A204.1 (cell line): ENCODE measurements around the gene ZNFX1.

ENCODE experiments used
- FAIRE-seq: peaks from 2 replicates; lab custom pipeline; 2012; peaks lifted over from hg19 to GRCh38; lab: Jason Lieb, UNC

The ZNFX1 gene

GRCh38 chr20:49278818-49279676, 1.2 kb upstream of the ZNFX1 start:
- no peak for FAIRE-seq

GRCh38 chr20:49277786-49278035, 146 bp downstream of the ZNFX1 start:
- no peak for FAIRE-seq

- FAIRE-seq: no peak
These were observed 684 bp downstream of the ZNFX1 start for GRCh38 chr20:49276961-49277785.

DNA sequence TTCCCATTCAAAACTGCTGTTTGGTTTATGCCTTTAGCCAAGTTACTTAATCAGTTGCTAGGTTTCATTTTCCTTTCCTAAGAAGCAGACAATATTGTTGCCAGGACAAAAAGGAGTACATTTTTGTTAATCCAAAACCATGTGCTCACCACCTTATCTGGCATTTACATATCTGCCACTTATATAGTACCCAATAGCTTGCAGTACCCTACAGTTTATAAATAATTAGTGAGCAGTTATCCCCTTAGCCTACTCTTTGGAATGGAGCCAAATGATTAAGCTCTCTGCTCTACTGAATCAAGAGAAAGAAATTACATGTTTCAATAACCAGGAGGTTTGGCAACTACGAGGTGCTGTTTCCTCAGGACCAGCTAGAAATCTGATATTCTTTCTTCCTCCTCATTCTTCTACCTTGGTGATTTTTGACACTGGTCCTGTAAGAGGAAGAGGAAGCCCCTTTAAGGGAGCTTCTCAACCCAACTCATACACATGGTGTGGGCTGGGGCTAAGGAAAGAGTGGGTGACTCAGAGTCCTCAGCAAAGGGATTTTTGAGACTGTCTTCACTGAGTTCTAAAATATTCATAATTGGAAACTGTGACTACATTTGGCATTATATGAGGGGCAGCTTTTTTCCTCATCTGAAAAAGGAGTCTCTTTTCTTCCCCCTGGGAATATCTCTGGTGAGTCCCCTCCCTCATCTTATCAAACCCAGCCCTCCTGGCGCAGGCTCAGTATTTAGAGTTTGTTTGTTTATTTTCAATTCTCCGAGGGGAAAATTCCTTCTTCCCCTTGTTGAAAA, 1.5 kb downstream of the ZNFX1 start:
- no peak for FAIRE-seq

DNA sequence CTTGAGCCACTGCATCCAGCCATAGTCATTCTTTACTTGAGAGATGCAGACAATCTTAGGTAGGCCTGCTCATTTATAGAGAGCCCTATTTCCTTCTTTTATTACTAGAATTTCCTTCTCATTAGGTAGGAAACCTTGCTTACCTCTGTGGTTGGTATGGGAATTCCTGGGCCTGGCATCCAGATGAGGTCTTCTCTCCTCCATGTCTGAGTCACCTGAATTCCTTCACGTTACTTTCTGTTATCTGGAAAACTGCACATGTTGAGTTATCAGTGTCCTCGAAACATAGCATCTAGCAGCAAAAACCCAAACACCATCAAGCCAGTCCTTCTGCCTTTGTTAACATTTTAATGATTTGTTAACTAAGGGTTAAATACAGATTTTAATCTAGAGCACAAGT, 2.2 kb downstream of the ZNFX1 start:
- FAIRE-seq: no peak

DNA sequence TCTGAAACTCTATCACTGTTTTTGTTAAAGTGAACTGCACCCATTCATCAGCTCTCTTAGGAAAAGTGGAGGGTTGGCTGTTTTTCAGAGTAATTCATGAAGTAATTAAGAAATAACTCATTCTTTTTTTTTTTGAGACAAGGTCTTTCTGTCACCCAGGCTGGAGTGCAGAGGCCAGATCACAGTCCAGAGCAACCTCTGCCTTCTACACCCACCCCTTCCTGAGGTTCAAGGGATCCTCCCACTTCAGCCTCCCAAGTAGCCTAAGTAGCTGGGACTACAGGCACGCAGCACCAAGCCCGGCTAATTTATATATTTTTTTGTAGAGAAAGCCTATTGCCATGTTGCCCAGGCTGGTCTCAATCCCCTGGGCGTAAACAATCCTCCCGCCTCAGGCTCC, 2.6 kb downstream of the ZNFX1 start:
- no peak for FAIRE-seq

- no peak for FAIRE-seq
These were observed 4.1 kb downstream of the ZNFX1 start for GRCh38 chr20:49273696-49274277.

DNA sequence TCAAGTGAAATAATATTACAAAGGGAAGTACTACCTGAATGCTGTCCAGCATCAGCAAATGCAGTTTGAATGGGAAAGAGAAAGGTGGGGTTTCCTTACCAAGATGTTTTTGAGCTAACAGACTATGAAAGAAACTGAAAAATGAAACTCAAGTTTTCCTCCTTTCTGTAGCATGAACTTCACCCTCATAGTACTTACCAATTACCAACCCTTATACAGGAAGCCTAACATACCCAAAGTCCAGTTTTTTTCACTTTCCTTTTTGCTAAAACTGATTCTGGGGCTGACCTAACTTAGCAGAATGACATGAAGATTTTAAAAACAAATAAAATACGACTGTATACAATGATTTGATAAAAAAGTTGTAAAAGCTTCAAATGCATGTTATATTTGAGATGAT, 5.2 kb downstream of the ZNFX1 start:
- no peak for FAIRE-seq

DNA sequence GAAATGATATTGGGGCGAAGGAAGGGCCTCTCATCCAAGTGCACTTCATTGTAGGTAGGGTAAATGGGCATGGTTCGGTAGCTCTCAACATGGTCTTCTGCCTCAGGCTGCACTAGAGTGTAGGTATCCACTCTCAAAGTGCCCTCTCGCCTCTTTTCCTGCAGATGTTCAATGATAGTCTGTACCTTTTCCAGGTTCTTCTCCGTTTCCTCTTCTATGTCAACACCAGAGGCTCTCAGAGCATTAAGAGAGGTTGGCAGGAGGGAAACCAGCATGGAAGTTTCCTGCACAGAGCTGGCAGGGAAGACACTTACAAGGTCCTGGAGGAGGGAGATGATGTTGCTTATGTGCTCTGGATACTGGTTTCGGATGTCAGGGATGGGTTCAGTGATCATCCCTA, 7.1 kb downstream of the ZNFX1 start:
- FAIRE-seq: no peak

- FAIRE-seq: no peak
These were observed 7.7 kb downstream of the ZNFX1 start for GRCh38 chr20:49270177-49270576.

DNA sequence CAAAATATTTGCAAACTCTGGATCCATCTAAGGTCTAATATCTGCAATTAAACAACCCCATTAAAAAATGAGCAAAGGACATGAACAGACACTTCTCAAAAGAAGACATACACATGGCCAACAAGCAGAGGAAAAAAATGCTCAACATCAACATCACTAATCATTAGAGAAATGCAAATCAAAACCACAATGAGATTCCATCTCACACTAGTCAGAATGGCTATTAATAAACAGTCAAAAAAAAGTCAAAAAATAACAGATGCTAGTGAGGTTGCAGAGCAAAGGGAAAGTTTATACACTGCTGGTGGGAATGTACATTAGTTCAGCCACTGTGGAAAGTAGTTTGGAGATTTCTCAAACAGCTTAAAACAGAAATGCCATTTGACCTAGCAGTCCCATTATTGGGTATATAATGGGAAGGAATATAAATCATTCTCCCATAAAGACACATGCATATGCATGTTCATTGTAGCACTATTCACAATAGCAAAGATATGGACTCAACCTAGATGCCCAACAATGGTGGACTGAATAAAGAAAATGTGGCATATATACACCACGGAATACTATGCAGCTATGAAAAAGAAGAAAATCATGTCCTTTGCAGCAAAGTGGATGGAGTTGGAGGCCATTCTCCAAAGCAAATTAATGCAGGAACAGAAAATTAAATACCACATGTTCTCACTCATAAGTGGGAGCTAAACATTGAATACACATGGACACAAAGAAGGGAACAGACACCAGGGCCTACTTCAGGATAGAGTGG, 9.1 kb downstream of the ZNFX1 start:
- FAIRE-seq: no peak

GRCh38 chr20:49267327-49267726, 10.5 kb downstream of the ZNFX1 start:
- FAIRE-seq: no peak

DNA sequence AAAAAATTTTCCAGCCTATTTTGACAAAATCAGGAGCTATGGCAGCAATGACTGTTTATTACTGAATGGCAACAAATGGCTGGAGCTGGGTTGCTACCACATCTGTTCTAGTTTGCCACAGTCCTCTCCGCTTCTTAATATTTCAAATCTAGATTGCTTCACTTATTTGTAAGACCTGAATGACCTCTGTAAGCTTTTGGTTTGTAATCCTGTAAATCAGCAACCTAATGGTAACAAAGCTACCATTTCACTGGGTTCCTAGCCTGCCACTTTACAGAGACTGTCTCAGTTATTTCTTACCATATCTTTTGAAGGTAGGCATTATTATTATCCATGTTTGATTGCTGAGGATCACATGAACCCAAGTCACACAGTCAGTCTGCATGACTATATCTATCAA, 15.4 kb downstream of the ZNFX1 start:
- FAIRE-seq: no peak

DNA sequence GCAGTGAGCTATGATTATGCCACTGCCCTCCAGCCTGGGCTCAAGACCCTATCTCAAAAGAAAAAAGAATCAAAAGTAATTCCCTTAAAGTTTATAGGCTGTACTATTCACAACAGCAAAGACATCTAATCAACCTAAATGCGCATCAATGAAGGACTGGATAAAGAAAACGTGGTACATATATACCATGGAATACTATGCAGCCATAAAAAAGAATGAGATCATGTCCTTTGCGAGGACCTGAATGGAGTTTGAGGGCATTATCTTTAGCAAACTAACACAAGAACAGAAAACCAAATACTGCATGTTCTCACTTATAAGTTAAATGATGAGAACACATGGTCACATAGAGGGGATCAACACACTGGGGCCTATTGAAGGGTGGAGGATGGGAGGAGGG, 16.7 kb downstream of the ZNFX1 start:
- no peak for FAIRE-seq

DNA sequence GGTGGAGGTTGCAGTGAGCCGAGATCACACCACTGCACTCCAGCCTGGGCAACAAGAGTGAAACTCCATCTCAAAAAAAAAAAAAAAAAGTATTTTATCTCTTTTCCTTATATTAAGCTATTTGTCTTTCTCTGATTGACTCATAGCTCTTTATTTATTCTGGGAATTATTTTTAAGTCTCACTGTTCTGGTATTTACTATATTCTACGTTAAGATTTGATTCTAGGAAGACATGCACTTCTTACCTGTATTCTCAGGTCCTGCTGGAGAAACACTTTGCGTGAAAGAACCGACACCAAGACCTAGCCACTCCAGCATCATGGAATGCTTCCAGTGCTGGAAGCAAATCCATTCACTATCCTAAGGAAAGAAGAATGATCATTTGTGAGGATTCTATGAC, 17.6 kb downstream of the ZNFX1 start:
- no peak for FAIRE-seq

DNA sequence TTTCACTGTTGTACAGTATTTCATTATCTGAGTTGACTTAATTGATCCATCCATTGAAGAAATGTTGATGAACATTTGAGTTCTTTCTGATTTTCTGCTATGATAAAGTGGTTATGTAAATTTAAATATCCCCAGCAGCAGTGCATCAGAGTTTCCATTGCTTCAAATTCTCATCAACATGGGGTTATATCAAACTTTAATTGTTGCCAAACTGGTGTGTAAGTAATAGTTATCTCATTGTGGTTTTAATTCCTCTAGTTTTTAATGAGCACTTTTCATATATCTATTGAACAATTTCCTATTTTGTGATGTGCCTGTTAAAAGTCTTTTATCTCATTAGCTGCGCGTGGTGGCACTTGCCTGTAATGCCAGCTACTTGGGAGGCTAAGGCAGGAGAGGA, 18.1 kb downstream of the ZNFX1 start:
- FAIRE-seq: no peak

GRCh38 chr20:49259284-49259683, 18.6 kb downstream of the ZNFX1 start:
- no peak for FAIRE-seq

- FAIRE-seq: no peak
These were observed 21.6 kb downstream of the ZNFX1 start for GRCh38 chr20:49256261-49256660.

GRCh38 chr20:49252556-49253350, 25.1 kb downstream of the ZNFX1 start:
- no peak for FAIRE-seq

- no peak for FAIRE-seq
These were observed 28.8 kb downstream of the ZNFX1 start for GRCh38 chr20:49248879-49249665.
